Measurements from ENCODE around the gene EMX2.

- TF ChIP-seq ATF3 (IDR thresholded peaks at IDR 0.05), result no peak
- no peak for TF ChIP-seq CTCF (IDR thresholded peaks at IDR 0.05 in 2 of 3, conservative IDR thresholded peaks at IDR 0.05 in 1 of 3; ENCODE audit: borderline replicate concordance in 1 of 3, insufficient read depth in 1 of 3, low read depth in 2 of 3, low read length in 2 of 3)
- no peak for TF ChIP-seq POLR2A (IDR thresholded peaks at IDR 0.05; ENCODE audit: borderline replicate concordance, extremely low read depth, insufficient read depth, insufficient read length)
- TF ChIP-seq EZH2phosphoT487 (IDR thresholded peaks at IDR 0.05; ENCODE audit: borderline replicate concordance), result no peak
- TF ChIP-seq EGR1 (IDR thresholded peaks at IDR 0.05; ENCODE audit: low read depth), result no peak
- no peak for TF ChIP-seq RAD21 (IDR thresholded peaks at IDR 0.05; ENCODE audit: low read depth)
- no peak for TF ChIP-seq ZFX (IDR thresholded peaks at IDR 0.05)
- TF ChIP-seq MAX (IDR thresholded peaks at IDR 0.05), result no peak
- TF ChIP-seq EZH2 (IDR thresholded peaks at IDR 0.05), result no peak
- TF ChIP-seq TCF7L2 (IDR thresholded peaks at IDR 0.05; ENCODE audit: borderline replicate concordance, extremely low read depth, insufficient read depth, insufficient read length), result no peak
- TF ChIP-seq CEBPB (IDR thresholded peaks at IDR 0.05; ENCODE audit: low read depth), result no peak
- TF ChIP-seq POLR2AphosphoS5 (IDR thresholded peaks at IDR 0.05; ENCODE audit: low read depth, low read length), result no peak
- TF ChIP-seq ZNF274 (IDR thresholded peaks at IDR 0.05; ENCODE audit: low read depth, low read length), result no peak
These were observed 868 bp downstream of the EMX2 start for GRCh38 chr10:117543225-117544003.
